Activated T-helper 1 cell treated with Interleukin-2 at 50 U/mL for 16 hours (primary cell): ENCODE data around the gene SLC4A4.

Source experiments
- DNase-seq: peaks from one replicate; pipeline ENCODE4 v3.0.0-alpha.2; 2020; ENCODE audit warnings: low read depth

Gene SLC4A4

DNA sequence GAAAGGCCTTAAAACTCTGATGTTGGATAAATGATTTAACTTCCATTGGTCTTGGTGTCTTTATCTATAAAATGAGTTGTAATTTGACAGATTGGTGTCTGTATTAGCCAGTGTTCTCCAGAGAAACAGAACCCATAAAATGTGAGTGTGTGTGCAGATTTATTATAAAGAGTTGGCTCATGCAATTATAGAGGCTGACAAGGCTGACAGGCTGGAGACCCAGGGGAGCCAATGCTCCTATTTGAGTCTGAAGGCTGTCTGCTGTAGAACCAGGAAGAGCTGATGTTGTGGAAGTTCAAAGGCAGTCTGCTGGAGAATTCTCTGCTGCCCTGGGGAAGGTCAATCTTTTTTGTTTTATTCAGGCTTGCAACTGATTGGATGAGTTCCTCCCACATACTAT is 131.7 kb downstream of the SLC4A4 start:
- DNase-seq, result no peak

DNA sequence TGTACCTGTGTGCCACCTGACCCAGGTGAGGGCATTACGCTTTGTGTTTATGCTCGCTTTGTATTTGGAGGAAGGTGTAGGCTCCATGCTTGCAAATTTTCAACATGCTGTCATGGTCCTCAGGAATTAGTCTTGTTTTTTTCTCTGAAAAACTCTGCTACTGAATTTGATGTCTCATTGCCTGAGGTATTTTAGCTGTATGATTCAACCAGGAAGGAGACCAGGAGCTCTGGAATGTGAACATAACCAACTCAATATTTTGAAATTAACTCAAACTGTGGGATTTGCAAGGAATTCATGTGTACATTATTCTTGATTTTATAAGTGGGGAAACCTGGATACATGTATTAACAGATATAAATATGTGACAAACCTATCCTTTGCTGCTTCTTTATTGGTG is 134.1 kb downstream of the SLC4A4 start:
- no peak for DNase-seq

DNA sequence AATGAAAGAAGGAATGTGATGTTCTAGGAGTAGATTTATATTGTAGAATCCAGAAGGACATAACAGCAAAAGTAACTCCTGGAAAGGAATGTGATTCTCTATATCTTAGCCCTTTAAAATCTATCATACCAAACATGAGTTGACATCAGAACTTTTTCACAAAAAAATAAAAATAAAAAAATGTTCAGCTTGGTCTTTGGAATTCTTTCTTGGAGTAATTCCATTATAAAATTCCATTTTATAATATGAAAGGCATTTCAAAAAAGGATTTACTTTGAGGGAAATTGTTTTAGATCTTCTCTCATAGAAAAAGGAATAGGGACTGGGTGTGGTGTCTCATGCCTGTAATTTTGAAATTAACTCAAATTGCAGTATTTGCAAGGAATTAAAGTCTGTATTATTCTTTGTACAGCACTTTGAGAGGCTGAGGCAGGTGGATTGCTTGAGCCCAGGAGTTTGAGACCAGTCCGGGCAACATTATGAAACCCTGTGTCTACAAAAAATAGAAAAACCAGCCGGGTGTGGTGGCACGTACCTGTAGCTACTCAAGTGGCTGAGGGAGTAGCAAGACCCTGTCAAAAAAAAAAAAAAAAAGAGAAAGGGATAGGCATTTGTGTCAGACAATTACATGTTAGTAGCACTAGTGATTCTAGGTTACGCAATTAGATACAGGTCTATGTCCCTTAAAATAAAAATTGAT is 134.9 kb downstream of the SLC4A4 start:
- no peak for DNase-seq

DNA sequence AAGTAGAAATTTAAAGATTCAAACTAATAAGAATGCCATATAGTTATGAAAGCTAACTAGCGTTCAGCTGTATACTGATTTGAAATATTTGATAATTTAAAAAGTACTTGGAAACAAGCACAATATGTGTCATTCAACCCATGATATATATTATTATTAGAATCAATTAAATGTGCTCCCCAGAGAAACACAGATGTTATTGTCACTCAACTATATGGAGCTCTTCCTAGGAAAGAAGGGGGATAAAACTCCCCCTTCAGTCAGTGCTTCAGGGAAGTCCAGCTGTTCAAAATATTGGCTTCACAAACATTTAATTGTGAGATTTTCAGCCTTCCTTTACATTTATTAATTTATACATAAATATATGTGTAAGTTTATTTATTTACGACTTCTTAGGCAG is 135.9 kb downstream of the SLC4A4 start:
- no peak for DNase-seq

DNA sequence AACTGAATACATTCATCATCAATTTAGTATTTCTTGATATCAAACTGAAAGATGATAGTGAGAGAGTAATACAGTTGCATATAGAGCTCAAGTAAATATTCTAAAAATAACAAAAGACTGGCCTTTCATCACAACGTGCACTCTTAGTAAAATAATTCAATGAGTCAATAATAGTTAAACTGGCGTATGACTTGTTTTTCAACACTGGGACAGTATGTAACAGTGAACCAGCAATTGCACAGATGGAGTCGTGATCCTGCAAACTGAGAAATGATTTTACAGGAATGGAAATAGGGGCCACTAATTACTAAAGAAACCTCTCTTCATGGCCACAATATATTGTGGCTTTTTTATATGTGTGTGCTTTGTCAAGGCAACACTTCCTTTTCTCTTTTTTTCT is 137.4 kb downstream of the SLC4A4 start:
- DNase-seq, result no peak

DNA sequence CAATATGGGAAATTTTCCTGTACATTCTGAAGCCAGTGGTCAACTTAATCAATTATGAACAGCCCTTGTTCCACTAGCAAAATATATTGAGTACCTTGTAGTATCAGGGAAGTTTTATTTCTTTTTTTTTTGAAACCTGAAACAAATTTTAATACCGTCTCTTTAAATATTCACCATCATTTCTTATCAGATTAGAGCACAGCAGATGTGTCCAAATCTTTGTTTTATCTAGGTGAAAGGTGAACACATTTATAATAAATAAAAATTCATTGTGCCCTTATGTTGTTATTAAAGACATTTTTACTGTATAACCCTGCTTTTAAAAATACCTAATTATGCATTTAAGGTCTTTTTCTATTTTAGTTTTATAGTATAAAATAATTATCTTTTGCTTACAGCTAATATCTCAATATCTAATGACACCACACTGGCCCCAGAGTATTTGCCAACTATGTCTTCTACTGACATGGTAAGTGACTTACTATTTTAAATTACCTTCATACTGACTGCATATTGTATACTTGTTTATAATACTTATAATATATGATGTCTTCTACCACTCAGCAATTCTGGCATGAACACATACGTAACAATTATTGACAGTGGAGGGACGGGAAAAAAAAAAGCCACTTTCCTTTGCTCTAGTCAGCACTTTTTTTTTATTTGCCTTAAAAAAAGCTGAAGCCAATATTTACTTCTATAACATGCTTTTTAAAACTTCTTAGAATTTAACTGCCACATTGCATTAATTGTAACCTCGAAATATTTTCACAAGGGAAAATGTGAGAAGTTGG is 147.9 kb downstream of the SLC4A4 start:
- no peak for DNase-seq

DNA sequence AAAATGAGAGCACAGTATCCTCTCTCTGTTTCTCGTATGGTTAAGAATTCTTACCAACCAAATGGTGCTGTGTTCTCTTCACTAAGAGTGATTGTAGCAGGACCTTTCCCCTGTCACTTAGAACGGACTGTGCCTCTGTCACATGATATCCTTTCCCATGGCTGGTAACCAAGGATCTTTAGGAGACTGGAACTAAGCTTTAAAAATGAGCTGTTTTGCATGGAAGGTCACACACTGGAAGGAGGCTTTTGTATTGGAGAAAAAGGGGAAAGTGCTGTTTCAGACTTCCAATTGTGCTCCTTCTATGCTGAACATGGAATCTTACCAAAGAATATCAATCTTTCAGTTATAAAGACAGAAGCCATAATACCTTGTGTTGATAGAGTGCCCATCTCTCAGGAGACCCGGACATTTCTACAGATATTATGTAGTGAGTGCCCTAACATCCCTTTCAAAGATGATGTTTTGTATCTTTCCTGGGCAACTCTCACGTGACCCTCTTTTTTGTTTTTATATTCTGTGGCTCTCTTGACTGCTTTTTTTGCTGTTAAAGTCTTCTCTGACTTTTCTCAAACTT is 148.6 kb downstream of the SLC4A4 start:
- DNase-seq, result no peak

DNA sequence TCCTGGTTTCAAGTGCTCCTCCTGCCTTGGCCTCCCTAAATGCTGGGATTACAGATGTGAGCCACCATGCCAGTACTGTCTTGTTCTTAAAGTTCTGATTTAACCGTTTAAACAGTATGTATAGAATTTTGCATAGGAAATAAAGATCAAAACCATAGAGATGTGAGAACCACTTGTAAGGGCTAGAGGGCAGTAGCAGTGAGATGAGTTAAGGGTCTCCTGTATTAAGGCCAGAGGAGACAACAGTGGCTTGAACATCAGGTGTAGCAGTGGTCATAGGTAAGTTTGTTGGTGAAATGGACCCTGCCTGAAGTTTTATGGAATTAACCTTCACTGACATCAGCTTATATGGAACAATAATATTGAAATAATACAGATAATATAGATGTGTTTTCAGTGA is 155.7 kb downstream of the SLC4A4 start:
- DNase-seq, result no peak

DNA sequence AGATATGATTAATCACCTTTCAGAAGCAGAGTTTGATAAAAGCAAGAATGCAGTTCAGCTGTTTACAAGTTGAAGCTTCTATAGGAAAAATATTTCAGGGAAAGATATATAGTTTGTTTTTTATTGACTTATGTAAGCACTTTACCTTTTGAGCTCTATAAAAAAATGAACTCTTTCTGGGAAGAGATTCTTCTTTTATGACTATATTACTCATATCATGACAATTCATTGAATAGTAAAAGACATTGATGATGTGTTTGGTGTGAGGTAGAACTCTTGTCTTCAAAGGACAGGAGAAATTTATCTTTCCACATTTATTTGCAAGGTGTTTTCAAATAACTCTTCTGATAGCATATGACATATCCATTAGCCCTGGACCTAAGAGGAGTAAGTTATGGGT is 156.6 kb downstream of the SLC4A4 start:
- DNase-seq, result no peak

DNA sequence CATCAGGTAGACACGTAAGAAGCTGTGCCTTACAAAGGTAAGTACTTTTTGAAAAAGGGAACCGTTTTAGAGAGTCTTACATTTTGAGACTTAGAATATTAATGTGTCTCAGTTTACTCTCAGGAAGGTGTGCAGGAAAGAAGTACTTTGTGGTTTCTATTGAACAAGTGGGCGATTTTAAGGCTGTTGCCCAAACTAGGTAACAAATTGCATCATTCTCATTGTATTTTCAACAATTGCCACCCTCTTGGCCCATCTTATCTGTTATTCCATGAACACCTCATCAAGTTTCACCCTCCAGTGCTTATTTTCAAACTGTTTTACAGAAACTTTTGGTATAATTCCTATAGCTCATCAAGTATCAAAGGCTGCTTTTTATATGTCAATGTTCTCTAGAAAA is 158.3 kb downstream of the SLC4A4 start:
- no peak for DNase-seq

DNA sequence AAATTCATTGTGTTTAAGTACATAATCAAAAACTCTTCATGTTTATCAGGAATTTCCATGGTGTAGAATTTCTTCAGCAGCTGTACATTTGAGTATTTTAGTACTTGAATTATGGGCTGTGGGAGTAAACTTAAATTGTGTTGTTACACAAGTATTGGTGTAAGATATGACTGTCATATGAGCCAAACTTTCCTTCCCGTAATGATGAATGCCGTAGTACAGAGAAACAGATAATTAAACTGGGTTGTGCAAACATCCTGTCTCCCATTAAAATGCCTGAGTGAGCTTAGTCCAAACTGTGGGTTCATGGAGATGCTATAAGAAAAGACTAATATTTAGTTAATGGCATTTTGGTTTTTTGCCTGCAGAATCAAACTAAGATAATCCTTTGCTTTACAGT is 159.2 kb downstream of the SLC4A4 start:
- no peak for DNase-seq

DNA sequence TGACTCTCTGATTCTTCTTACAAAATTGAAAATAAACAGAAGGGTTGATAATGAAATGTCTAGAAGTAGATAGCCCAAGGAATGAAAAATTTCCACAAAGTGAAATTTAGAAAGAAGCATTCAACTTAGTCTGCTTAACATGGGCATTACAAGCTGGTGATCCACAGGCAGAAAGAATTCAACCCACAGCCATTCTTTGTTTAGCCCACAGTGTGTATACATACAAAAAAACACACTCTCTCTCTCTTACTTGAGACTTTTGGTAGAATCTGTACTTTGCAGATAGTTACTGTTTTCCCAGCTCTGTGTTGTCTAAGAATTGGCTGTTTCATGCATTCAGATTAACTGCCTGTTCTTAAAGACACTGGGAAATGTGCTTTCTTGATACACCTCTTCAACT is 159.8 kb downstream of the SLC4A4 start:
- no peak for DNase-seq

DNA sequence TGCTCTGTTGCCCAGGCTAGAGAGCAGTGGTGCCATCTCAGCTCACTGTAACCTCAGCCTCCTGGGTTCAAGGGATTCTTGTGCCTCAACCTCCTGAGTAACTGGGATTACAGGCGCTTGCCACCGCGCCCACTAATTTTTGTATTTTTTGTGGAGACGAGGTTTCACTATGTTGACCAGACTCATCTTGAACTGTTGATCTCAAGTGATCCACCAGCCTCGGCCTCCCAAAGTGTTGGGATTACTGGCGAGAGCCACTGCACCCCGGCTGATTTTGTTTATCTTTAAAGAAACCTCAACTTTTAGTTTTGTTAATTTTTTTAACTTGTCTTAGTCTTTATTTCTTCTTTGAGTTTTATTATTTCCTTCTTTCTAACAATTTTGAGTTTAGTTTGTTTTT is 163.2 kb downstream of the SLC4A4 start:
- DNase-seq, result no peak

DNA sequence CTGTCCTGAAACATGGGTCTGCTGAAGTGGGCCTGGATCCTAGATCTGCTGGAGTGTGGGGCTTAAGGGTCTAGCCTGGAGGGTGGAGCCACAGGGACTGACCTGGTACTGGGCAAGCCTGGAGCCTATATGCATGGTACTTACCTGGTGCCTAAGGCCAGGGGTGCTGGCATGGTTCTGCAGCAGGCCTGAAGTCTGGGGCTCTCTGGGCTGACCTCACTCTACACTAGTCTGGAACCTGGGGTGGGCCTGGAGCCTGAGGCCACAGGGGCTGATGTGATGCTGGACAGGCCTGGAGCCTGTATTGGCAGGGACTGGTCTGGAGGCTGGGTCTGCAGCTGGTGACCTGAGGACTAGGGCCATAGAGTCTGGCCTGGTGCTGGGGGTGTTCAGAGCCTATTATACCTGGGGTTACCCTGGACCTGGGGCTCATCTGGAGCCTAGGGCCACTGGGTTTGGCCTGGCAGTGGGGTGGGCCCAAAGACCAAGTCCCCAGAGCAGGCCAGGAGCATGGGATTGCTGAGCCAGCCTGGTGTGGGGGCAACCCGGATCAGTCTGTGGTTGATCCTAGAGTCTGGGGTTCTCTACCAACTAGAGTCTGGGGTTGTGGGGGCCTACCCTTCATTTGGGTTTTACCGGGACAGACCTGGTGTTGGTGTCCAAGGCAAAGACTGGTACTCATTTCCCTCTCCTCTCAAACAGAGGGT is 179.6 kb downstream of the SLC4A4 start:
- no peak for DNase-seq

DNA sequence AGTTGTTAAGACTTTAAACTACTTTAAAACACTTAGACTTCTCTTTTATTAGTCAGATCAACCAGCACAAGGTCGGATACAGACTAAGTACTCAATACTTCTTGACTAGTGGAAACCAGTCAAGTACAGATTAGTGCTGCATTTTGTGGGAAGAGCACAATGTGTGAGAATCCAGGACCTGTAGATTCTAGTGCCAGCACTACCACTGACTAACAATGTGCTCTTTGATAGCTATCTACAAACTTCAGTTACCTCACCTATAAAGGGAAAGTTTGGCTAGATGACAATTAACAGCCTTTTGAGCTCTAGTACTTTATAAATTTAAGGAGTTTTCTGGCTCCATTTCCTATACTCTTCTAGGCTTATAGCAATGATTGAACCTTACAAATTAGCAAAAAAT is 181.5 kb downstream of the SLC4A4 start:
- DNase-seq, result no peak

DNA sequence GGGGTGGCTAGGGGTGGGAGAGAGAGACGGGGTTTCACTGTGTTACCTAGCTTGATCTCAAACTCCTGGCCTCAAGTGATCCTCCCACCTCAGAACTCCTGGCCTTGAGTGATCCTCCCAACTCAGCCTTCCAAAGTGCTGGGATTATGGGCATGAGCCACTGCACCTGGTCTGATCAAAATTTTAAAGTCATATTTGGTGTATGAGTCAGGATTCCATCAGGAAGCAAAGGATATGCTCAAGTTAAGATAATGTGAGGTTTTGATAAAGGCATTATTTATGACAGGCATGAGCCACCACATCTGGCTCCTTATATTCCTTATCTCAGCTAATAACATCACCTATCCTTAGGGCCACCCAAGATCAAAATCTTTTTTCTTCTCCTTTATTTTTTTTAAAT is 182.0 kb downstream of the SLC4A4 start:
- DNase-seq, result no peak

DNA sequence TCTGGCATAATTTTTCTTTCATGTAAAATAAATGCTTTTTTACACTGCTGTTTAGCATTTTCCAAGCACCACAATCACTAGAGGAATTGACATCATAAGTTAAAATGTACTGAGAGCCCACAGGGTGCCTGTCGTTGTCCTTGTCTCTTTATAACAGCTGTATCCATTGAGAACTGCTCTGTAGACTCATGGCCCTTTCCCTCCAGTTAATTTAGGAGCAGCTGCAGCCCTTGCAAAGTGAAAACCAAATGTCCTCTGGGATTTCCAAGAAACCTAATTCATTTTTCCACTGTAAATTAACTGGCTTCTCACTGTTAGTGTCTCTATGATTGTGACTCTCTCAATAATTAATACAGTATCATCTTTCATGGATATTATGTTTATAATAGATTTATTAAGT is 185.9 kb downstream of the SLC4A4 start:
- no peak for DNase-seq

DNA sequence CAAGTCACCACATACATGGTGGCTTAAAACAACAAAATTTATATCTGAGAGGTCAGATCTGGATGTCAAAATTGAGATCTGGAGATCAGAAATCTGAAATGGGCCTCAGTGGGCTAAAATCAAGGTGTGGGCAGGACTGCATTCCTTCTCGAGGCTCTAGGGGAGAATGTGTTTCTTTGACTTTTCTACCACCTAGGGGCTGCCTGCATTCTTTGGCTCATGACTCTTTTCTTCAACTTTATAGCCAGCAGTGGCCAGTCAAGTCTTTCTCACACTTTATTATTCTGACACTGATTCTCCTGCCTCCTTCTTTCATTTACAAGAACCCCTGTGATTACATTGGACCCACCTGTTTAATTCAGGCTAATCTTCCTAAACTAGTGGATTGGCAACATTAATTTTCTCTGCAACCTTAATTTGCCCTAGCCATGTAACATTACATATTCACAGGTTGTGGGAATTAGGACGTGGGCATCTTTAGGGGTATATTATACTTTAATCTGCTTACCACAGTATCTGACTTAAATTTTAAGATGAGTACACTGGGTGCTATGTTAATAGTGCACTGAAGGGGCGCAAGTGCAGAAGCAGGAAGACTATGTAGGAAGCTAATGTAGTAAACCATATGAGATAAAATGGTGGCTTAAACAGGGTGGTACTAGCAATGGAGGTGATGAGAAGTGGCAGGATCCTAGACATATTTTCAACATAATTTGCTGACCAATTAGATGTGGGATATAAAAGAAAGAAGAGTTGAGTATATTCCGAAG is 188.0 kb downstream of the SLC4A4 start:
- DNase-seq, result no peak

DNA sequence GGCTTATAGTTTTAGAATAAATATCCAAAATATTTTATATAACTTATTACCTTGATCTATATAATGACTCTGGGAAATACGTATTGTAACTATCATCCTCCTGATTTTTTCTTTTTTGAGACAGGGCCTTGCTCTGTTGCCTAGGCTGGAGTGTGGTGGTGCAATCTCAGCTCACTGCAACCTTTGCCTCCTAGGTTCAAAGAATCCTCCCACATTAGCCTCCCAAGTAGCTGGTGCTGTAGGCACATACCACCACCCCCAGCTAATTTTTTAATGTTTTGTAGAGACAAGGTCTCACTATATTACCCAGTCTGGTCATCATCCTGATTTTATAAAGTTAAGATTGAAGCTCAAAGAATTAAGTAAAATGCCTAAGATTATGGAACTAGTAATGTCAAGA is 193.6 kb downstream of the SLC4A4 start:
- DNase-seq, result no peak

DNA sequence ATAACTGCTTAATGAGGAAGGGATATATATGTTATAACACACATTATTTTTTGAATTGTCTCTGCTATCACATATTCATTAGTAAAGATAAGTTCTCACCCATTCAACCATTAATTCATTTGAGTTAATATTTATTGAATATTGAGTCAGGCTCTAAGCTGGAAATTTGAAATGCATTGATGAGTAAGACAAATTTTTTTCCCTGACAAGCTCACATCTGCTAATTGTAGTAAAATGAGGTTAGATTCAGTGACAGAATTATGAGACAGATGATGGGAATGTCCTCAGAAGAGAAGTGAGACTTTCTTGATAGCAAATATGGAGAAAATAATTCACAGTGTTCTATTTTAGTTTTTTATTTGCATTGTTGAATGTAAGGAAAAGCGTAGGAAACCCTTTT is 194.3 kb downstream of the SLC4A4 start:
- DNase-seq, result no peak

DNA sequence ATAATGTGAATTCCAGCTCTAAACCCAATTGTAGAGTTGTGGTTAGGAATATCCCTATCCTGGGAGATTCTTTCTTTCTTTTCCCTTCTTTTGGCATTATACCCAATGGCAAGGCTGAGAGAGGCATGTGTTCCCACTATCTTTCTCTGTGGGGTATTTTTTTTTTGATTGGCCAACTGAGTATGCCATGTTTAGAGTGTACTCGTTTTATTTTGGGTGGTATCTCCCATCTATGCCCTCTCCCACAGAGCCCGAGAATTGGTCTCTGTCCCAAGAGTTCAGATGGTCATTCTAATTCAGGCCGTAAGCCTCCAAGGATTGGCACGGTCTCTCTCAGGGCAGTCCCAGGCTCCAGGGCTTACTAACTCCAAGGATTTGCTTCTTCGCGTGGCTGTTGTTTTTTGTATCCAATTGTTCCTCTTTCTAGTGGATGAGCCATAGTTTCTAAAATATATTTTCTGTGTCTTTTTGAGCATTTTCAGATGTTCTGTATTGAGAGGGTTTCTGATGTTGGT is 198.8 kb downstream of the SLC4A4 start:
- DNase-seq, result no peak

DNA sequence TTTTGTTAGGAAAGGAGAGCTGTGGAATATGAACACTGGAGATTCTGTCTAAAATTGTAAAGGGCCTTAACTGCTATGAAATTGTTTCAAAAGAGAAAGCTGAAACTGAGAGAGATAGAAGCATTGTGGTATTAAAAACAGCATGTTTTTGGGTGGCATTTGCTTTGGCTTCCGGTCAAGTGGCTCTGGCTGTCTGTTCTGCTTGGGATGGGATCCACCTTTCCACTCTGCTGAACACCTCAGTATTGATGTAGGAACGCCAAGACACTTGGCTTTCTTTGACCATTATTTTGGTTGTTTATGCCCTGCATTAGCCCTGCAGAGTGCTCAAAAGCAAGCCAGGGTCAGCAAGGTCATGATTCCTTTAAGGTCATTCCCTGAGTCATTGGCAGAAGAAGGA is 199.7 kb downstream of the SLC4A4 start:
- no peak for DNase-seq
